Fibroblast of lung (primary cell): Measurements from ENCODE around the gene CACNG8. TPM values are rescaled to one million over a fixed set of nuclear protein-coding genes. Genes with fewer than 3 reads are reported as not detected.

Source experiments
- DNase-seq, 2 donors: peaks; one replicate each; pipeline versions ENCODE4 v3.0.0 to v3.0.0-alpha.2; 2010; ENCODE audit warnings: low read depth in 2 of 2
- H2AFZ ChIP-seq: 2 replicates; pipeline ENCODE4 v1.5.1; 2012; ENCODE audit warnings: low read length, control low read depth, inconsistent platforms
- H3K27ac ChIP-seq: 2 replicates; pipeline ENCODE4 v1.5.1; 2011; ENCODE audit warnings: low read length, control low read depth; ENCODE audit not compliant: insufficient read depth
- H3K27me3 ChIP-seq: 2 replicates; pipeline ENCODE4 v1.5.1; 2011; ENCODE audit warnings: mild to moderate bottlenecking, low read length; ENCODE audit not compliant: control insufficient read depth, insufficient read depth
- H3K36me3 ChIP-seq: 2 replicates; pipeline ENCODE4 v1.5.1; 2011; ENCODE audit warnings: low read length; ENCODE audit not compliant: control insufficient read depth, insufficient read depth
- H3K4me1 ChIP-seq: 2 replicates; pipeline ENCODE4 v1.5.1; 2011; ENCODE audit warnings: low read length; ENCODE audit not compliant: control insufficient read depth, insufficient read depth; ENCODE audit errors: extremely low read depth
- H3K4me2 ChIP-seq: 2 replicates; pipeline ENCODE4 v1.5.1; 2011; ENCODE audit warnings: low read length, control low read depth; ENCODE audit not compliant: insufficient read depth; ENCODE audit errors: extremely low read depth
- H3K4me3 ChIP-seq, 4 experiments: fragments of 200-600 bp in 1 of 4; sonication (generic) in 1 of 4; replicated peaks in 1 of 4; 2 replicates each; pipeline ENCODE4 v1.5.1; 2011 to 2016; ENCODE audit warnings: low read length in 4 of 4, low read depth in 3 of 4, mild to moderate bottlenecking in 3 of 4, control low read depth in 2 of 4, inconsistent platforms in 1 of 4, mixed read lengths in 1 of 4; ENCODE audit not compliant: insufficient read depth in 1 of 4; ENCODE audit errors: control extremely low read depth in 1 of 4
- H3K79me2 ChIP-seq: 2 replicates; pipeline ENCODE4 v1.5.1; 2012; ENCODE audit warnings: mild to moderate bottlenecking, low read length, inconsistent platforms; ENCODE audit not compliant: control insufficient read depth, insufficient read depth
- H3K9ac ChIP-seq: 2 replicates; pipeline ENCODE4 v1.5.1; 2011; ENCODE audit warnings: mild to moderate bottlenecking, low read length, control low read depth; ENCODE audit not compliant: insufficient read depth
- H3K9me3 ChIP-seq: 2 replicates; pipeline ENCODE4 v1.5.1; 2012; ENCODE audit warnings: low read depth, low read length; ENCODE audit not compliant: control insufficient read depth, insufficient read depth
- H4K20me1 ChIP-seq: 2 replicates; pipeline ENCODE4 v1.5.1; 2011; ENCODE audit warnings: low read length; ENCODE audit not compliant: control insufficient read depth, insufficient read depth; ENCODE audit errors: extremely low read depth
- EZH2 ChIP-seq: IDR thresholded peaks from 2 replicates; pipeline ENCODE4 v1.5.1; 2012; ENCODE audit warnings: low read length, control low read depth, mild to moderate bottlenecking; ENCODE audit errors: missing control alignments
- polyA plus RNA-seq, 2 donors: library from polyadenylated mRNA; depleted of rRNA in 1 of 2; stranded (reverse) in 1 of 2; unstranded in 1 of 2; fragments of >200 nt; gene quantifications; 2 replicates each; pipeline ENCODE4 v1.2.1, GENCODE V29; 2011 to 2012; ENCODE audit warnings: missing spikeins in 1 of 2
- total RNA-seq: library from RNA; depleted of rRNA; stranded (reverse); fragments of >200 nt; gene quantifications from 2 replicates; pipeline ENCODE4 v1.2.1, GENCODE V29; 2014
- TF ChIP-seq, protein P1 (sequence below), 2 donors: IDR thresholded peaks in 1 of 2; conservative IDR thresholded peaks in 1 of 2; 1 replicate in 1 of 2; 2 replicates in 1 of 2; pipeline ENCODE4 v1.5.1; 2011 to 2012; ENCODE audit warnings: low read length in 2 of 2, control low read depth in 1 of 2, inconsistent platforms in 1 of 2, low read depth in 1 of 2, mild to moderate bottlenecking in 1 of 2

CACNG8 gene
- total and polyA plus RNA-seq, 2 donors (not counting 1 experiment from before 2014, with no cell fraction given) = under 0.01 to 0.01 TPM

DNA sequence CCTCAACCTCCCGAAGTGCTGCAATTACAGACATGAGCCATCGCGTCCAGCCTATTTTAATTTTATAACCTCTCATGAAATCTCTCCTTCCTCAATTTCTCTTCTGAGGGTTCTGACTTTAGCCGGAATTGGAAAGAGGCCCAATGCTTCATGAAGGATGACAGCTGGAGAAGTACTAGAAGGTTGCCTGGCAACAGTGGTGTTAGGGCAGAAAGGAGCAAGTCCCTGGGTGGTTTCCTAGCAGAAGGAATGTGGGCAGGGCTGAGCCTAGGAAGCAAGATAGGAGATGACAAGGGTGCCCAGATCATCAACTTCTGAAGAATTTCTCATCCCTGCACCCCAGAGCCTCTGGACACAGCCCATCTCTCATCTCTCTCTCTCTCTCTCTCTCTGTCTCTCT, 54.5 kb downstream of the CACNG8 start:
- Histone ChIP-seq H4K20me1 (no peaks in the 10 kb centered on the region), H2AFZ (no peak overlapping the region), H3K27me3 (no peaks in the 10 kb centered on the region), H3K27ac (no peak overlapping the region), H3K36me3 (no peaks in the 10 kb centered on the region), H3K9me3 (no peaks in the 10 kb centered on the region), H3K9ac (no peak overlapping the region), H3K4me1 (no peaks in the 10 kb centered on the region), H3K4me3 (no peak overlapping the region), H3K79me2 (no peaks in the 10 kb centered on the region), H3K4me2 (no peak overlapping the region)
- TF ChIP-seq, protein P1, sequence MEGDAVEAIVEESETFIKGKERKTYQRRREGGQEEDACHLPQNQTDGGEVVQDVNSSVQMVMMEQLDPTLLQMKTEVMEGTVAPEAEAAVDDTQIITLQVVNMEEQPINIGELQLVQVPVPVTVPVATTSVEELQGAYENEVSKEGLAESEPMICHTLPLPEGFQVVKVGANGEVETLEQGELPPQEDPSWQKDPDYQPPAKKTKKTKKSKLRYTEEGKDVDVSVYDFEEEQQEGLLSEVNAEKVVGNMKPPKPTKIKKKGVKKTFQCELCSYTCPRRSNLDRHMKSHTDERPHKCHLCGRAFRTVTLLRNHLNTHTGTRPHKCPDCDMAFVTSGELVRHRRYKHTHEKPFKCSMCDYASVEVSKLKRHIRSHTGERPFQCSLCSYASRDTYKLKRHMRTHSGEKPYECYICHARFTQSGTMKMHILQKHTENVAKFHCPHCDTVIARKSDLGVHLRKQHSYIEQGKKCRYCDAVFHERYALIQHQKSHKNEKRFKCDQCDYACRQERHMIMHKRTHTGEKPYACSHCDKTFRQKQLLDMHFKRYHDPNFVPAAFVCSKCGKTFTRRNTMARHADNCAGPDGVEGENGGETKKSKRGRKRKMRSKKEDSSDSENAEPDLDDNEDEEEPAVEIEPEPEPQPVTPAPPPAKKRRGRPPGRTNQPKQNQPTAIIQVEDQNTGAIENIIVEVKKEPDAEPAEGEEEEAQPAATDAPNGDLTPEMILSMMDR (conservative IDR thresholded peaks at IDR 0.05 in 1 of 2, IDR thresholded peaks at IDR 0.05 in 1 of 2; ENCODE audit: low read depth in 1 of 2, low read length in 2 of 2) = no peak
- TF ChIP-seq EZH2 = no peak
- DNase-seq = peak; percentile 49 to 65

DNA sequence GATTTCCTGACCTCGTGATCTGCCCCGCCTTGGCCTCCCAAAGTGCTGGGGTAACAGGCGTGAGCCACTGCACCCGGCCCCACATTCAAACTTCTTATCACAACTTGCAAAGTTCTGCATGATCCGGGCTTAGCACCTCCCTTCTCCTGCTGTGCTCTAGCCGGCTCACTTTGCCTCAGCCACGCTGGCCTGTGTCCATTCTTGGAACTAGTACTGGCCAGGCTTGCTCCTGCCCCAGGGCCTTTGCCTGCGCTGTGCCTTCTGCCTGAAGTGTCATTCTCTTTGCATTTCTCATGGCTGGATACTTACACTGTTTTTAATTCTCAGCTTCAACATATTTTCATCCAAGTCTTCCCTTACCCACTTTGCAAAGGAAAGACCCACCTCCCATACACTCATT, 58.6 kb downstream of the CACNG8 start:
- Histone ChIP-seq H3K36me3 (no peaks in the 10 kb centered on the region), H3K4me2 (no peak overlapping the region), H2AFZ (no peak overlapping the region), H3K4me3 (no peak overlapping the region), H3K9me3 (no peaks in the 10 kb centered on the region), H3K79me2 (no peaks in the 10 kb centered on the region), H3K9ac (no peak overlapping the region), H4K20me1 (no peaks in the 10 kb centered on the region), H3K27me3 (no peaks in the 10 kb centered on the region), H3K27ac (no peak overlapping the region), H3K4me1 (no peaks in the 10 kb centered on the region)
- DNase-seq = no peak
- TF ChIP-seq EZH2 = no peak
- TF ChIP-seq, protein P1 (conservative IDR thresholded peaks at IDR 0.05 in 1 of 2, IDR thresholded peaks at IDR 0.05 in 1 of 2; ENCODE audit: low read depth in 1 of 2, low read length in 2 of 2) = no peak

DNA sequence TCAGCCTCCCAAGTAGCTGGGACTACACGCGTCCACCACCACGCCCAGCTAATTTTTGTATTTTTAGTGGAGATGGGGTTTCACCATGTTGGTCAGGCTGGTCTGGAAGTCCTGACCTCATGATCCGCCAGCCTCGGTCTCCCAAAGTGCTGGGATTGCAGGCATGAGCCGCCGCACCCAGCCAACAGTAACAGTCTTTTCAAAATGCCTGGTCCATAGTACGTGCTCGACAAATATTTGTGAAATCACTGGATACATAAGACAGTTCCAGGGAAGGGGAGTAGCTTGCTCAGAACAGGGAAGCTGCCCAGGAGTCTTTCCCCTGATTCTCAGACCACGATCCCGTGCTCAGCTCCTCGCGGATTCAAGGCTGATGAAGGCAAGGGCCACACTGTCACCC, 59.2 kb downstream of the CACNG8 start:
- no peaks in the 10 kb centered on the region for H3K27me3 ChIP-seq
- no peaks in the 10 kb centered on the region for H3K36me3 ChIP-seq
- H2AFZ ChIP-seq = no peak overlapping the region
- no peak overlapping the region for H3K4me2 ChIP-seq
- H3K9me3 ChIP-seq = no peaks in the 10 kb centered on the region
- no peaks in the 10 kb centered on the region for H3K4me1 ChIP-seq
- no peak overlapping the region for H3K9ac ChIP-seq
- H3K79me2 ChIP-seq = no peaks in the 10 kb centered on the region
- DNase-seq = no peak
- no peak for TF ChIP-seq EZH2
- no peaks in the 10 kb centered on the region for H4K20me1 ChIP-seq
- H3K27ac ChIP-seq = no peak overlapping the region
- H3K4me3 ChIP-seq = no peak overlapping the region
